HepG2 (cell line): Measurements from ENCODE around the gene LHX3. TPM values are rescaled to one million over a fixed set of nuclear protein-coding genes. Genes with fewer than 3 reads are reported as not detected.

Experiments
- MIXL1 ChIP-seq: IDR thresholded peaks from 2 replicates; pipeline ENCODE4 v1.6.1; 2016
- NONO ChIP-seq, 2 experiments: fragments of 450-650 bp in 1 of 2; sonication (generic) in 1 of 2; formaldehyde crosslinking in 1 of 2; IDR thresholded peaks in 1 of 2; conservative IDR thresholded peaks in 1 of 2; 2 replicates each; pipeline versions ENCODE4 v1.6.1 to v1.8.0; 2017 to 2022; ENCODE audit warnings: mild to moderate bottlenecking in 1 of 2, missing genetic modification reagents in 1 of 2, moderate library complexity in 1 of 2
- ZBTB8A ChIP-seq: sonication (generic); formaldehyde crosslinking; IDR thresholded peaks from 2 replicates; pipeline ENCODE4 v1.4.0; 2020; ENCODE audit warnings: mild to moderate bottlenecking, low read depth, missing genetic modification reagents, borderline replicate concordance
- ZFY ChIP-seq: sonication (generic); formaldehyde crosslinking; IDR thresholded peaks from 2 replicates; pipeline ENCODE4 v1.4.0; 2020; ENCODE audit warnings: missing genetic modification reagents
- ZNF20 ChIP-seq: sonication (generic); formaldehyde crosslinking; IDR thresholded peaks from 2 replicates; pipeline ENCODE4 v1.4.0; 2020; ENCODE audit warnings: mild to moderate bottlenecking, moderate library complexity, missing genetic modification reagents
- ZNF282 ChIP-seq: fragments of 450-650 bp; IDR thresholded peaks from 2 replicates; pipeline ENCODE4 v1.6.1; 2018; ENCODE audit not compliant: partially characterized antibody
- ZNF563 ChIP-seq: sonication (generic); formaldehyde crosslinking; IDR thresholded peaks from 2 replicates; pipeline ENCODE4 v1.8.0; 2022; ENCODE audit warnings: mild to moderate bottlenecking, moderate library complexity, missing genetic modification reagents
- ZNF7 ChIP-seq: IDR thresholded peaks from 2 replicates; pipeline ENCODE4 v1.6.1; 2016; ENCODE audit warnings: missing biosample characterization, missing genetic modification reagents
- ZNF790 ChIP-seq: sonication (generic); formaldehyde crosslinking; IDR thresholded peaks from 2 replicates; pipeline ENCODE4 v1.8.0; 2022; ENCODE audit warnings: missing genetic modification reagents, mild to moderate bottlenecking, borderline replicate concordance
- polyA plus RNA-seq, 8 experiments: library from polyadenylated mRNA; depleted of rRNA in 3 of 8; stranded (reverse) in 7 of 8; unstranded in 1 of 8; fragments of >200 nt; fragmentation: Illumina TruSeq in 4 of 8; extraction: Trizol in 4 of 8; gene quantifications; 2 replicates each; pipeline versions ENCODE4 v1.2.1 to v1.2.3, GENCODE V29; 2011 to 2016; ENCODE audit warnings: low read depth in 4 of 8, missing spikeins in 1 of 8, mixed read lengths in 1 of 8; ENCODE audit not compliant: insufficient read depth in 1 of 8
- total RNA-seq, 5 experiments: library from RNA; depleted of rRNA; stranded (reverse); fragments of >200 nt; fragmentation: Illumina TruSeq; extraction: Trizol; gene quantifications; 2 replicates each; pipeline ENCODE4 v1.2.3, GENCODE V29; 2016; ENCODE audit warnings: low read depth in 1 of 5
- TF ChIP-seq, protein P1 (sequence below): sonication (generic); formaldehyde crosslinking; IDR thresholded peaks from 2 replicates; pipeline ENCODE4 v1.4.0; 2020; ENCODE audit warnings: missing genetic modification reagents, low read depth, mild to moderate bottlenecking, borderline replicate concordance
- TF ChIP-seq, protein P2 (sequence below): sonication (generic); formaldehyde crosslinking; IDR thresholded peaks from 2 replicates; pipeline ENCODE4 v1.9.0; 2021; ENCODE audit warnings: missing genetic modification reagents, borderline replicate concordance
- TF ChIP-seq, protein P3 (sequence below): sonication (generic); formaldehyde crosslinking; IDR thresholded peaks from 2 replicates; pipeline ENCODE4 v1.5.1; 2020; ENCODE audit warnings: mild to moderate bottlenecking, missing genetic modification reagents, moderate library complexity
- TF ChIP-seq, protein P4 (sequence below): sonication (generic); formaldehyde crosslinking; IDR thresholded peaks from 2 replicates; pipeline ENCODE4 v1.5.0; 2020; ENCODE audit warnings: mild to moderate bottlenecking, missing genetic modification reagents
- TF ChIP-seq, protein P5 (sequence below): sonication (generic); formaldehyde crosslinking; IDR thresholded peaks from 2 replicates; pipeline ENCODE4 v1.8.0; 2022; ENCODE audit warnings: mild to moderate bottlenecking, missing genetic modification reagents; ENCODE audit not compliant: insufficient replicate concordance
- TF ChIP-seq, protein P6 (sequence below), 2 experiments: IDR thresholded peaks; 2 replicates each; pipeline ENCODE4 v1.6.1; 2011 to 2012; ENCODE audit warnings: low read length in 2 of 2, borderline replicate concordance in 1 of 2, low read depth in 1 of 2, mild to moderate bottlenecking in 1 of 2, moderate library complexity in 1 of 2

LHX3 gene
- total and polyA plus RNA-seq, 2 of the 13 experiments (the other 11 are each of a cell fraction or from before 2014, with no cell fraction given): not detected

DNA sequence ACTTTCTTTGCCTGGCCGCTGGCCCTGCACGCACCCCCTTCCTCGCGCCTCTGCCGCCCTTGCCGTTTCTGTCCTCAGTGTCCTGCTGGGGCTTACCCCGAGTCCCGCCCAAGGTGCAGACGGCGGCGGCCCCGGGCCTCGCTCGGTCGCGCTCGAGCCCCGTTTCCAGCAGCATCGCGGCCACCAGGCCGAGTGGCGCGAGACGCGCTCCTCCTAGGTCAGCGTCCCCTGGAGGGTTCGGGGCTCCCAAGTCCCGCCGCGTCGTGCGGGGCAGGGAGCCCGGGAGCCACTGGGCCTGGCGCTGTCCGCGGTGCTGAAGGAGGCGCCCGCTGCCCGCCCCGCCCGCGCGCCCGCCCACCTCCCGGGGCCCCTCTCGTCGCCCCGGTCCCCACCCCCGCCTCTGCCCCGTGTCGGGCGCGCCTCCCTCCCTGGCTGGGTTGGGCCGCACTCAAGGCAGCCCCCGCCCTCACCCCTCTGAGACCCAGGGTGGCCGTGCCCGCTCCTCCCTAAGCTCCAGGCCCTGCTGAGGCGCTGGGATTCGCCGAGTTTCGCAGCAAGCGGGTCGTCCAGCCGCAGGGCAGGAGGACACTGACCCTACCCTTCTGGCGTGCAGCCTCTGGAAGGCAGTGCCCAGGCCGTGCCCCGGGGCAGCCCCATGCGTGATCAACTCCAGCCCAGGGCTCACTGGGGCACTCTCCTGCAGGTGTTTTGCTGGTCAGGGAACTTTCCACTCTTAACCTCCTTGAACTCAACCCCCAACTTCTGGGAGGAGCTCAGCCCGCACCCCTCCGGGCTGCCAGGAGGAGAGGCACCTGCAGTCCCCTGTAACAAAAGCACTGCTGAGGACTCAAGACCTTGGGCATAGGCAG lies at the start of gene LHX3 (continued):
- TF ChIP-seq ZFY (CRISPR knock-in tag): peak; percentile 40; the same call in 1 of the 2 replicates
- no peak for TF ChIP-seq ZNF20
- TF ChIP-seq MIXL1 (CRISPR knock-in tag): no peak
- TF ChIP-seq, protein P1, sequence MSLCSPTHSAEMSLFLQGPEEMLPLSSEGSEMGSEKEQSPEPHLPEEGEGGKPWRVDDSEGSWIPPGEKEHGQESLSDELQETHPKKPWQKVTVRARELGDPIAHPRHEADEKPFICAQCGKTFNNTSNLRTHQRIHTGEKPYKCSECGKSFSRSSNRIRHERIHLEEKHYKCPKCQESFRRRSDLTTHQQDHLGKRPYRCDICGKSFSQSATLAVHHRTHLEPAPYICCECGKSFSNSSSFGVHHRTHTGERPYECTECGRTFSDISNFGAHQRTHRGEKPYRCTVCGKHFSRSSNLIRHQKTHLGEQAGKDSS: no peak
- TF ChIP-seq, protein P2, sequence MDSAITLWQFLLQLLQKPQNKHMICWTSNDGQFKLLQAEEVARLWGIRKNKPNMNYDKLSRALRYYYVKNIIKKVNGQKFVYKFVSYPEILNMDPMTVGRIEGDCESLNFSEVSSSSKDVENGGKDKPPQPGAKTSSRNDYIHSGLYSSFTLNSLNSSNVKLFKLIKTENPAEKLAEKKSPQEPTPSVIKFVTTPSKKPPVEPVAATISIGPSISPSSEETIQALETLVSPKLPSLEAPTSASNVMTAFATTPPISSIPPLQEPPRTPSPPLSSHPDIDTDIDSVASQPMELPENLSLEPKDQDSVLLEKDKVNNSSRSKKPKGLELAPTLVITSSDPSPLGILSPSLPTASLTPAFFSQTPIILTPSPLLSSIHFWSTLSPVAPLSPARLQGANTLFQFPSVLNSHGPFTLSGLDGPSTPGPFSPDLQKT: no peak
- TF ChIP-seq ZNF7 (CRISPR knock-in tag): no peak
- TF ChIP-seq ZNF790 (CRISPR knock-in tag): no peak
- no peak for TF ChIP-seq ZBTB8A
- TF ChIP-seq, protein P3, sequence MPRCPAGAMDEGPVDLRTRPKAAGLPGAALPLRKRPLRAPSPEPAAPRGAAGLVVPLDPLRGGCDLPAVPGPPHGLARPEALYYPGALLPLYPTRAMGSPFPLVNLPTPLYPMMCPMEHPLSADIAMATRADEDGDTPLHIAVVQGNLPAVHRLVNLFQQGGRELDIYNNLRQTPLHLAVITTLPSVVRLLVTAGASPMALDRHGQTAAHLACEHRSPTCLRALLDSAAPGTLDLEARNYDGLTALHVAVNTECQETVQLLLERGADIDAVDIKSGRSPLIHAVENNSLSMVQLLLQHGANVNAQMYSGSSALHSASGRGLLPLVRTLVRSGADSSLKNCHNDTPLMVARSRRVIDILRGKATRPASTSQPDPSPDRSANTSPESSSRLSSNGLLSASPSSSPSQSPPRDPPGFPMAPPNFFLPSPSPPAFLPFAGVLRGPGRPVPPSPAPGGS (CRISPR knock-in tag): peak; percentile 34; the same call in 1 of the 2 replicates
- TF ChIP-seq, protein P4, sequence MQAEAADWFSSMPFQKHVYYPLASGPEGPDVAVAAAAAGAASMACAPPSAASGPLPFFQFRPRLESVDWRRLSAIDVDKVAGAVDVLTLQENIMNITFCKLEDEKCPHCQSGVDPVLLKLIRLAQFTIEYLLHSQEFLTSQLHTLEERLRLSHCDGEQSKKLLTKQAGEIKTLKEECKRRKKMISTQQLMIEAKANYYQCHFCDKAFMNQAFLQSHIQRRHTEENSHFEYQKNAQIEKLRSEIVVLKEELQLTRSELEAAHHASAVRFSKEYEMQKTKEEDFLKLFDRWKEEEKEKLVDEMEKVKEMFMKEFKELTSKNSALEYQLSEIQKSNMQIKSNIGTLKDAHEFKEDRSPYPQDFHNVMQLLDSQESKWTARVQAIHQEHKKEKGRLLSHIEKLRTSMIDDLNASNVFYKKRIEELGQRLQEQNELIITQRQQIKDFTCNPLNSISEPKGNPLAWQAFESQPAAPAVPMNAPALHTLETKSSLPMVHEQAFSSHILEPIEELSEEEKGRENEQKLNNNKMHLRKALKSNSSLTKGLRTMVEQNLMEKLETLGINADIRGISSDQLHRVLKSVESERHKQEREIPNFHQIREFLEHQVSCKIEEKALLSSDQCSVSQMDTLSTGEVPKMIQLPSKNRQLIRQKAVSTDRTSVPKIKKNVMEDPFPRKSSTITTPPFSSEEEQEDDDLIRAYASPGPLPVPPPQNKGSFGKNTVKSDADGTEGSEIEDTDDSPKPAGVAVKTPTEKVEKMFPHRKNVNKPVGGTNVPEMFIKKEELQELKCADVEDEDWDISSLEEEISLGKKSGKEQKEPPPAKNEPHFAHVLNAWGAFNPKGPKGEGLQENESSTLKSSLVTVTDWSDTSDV (CRISPR knock-in tag): no peak
- TF ChIP-seq, protein P5, sequence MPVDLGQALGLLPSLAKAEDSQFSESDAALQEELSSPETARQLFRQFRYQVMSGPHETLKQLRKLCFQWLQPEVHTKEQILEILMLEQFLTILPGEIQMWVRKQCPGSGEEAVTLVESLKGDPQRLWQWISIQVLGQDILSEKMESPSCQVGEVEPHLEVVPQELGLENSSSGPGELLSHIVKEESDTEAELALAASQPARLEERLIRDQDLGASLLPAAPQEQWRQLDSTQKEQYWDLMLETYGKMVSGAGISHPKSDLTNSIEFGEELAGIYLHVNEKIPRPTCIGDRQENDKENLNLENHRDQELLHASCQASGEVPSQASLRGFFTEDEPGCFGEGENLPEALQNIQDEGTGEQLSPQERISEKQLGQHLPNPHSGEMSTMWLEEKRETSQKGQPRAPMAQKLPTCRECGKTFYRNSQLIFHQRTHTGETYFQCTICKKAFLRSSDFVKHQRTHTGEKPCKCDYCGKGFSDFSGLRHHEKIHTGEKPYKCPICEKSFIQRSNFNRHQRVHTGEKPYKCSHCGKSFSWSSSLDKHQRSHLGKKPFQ (CRISPR knock-in tag): no peak
- TF ChIP-seq ZNF563 (CRISPR knock-in tag): no peak
- no peak for TF ChIP-seq ZNF282
- TF ChIP-seq NONO (IDR thresholded peaks at IDR 0.05): no peak
- no peak for TF ChIP-seq NONO (CRISPR knock-in tag; conservative IDR thresholded peaks at IDR 0.05)
- TF ChIP-seq, protein P6, sequence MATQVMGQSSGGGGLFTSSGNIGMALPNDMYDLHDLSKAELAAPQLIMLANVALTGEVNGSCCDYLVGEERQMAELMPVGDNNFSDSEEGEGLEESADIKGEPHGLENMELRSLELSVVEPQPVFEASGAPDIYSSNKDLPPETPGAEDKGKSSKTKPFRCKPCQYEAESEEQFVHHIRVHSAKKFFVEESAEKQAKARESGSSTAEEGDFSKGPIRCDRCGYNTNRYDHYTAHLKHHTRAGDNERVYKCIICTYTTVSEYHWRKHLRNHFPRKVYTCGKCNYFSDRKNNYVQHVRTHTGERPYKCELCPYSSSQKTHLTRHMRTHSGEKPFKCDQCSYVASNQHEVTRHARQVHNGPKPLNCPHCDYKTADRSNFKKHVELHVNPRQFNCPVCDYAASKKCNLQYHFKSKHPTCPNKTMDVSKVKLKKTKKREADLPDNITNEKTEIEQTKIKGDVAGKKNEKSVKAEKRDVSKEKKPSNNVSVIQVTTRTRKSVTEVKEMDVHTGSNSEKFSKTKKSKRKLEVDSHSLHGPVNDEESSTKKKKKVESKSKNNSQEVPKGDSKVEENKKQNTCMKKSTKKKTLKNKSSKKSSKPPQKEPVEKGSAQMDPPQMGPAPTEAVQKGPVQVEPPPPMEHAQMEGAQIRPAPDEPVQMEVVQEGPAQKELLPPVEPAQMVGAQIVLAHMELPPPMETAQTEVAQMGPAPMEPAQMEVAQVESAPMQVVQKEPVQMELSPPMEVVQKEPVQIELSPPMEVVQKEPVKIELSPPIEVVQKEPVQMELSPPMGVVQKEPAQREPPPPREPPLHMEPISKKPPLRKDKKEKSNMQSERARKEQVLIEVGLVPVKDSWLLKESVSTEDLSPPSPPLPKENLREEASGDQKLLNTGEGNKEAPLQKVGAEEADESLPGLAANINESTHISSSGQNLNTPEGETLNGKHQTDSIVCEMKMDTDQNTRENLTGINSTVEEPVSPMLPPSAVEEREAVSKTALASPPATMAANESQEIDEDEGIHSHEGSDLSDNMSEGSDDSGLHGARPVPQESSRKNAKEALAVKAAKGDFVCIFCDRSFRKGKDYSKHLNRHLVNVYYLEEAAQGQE (IDR thresholded peaks at IDR 0.05; ENCODE audit: borderline replicate concordance in 1 of 2, low read depth in 1 of 2, low read length in 2 of 2): peak in 1 of 2 experiments; percentile 93
